ENCODE results near the gene ANKRD53. TPM values are rescaled to one million over a fixed set of nuclear protein-coding genes. Genes with fewer than 3 reads are reported as not detected.
A peak's percentile ranks its signal among the peaks of the same experiment; 100 is the strongest.

The ANKRD53 gene
- total RNA-seq, 2 donors from 2014 or later: 0.88 TPM; not detected in 1

- Mint-ChIP-seq H3K4me1 (ENCODE audit: low read depth in 2 of 2) (no peaks in the 10 kb centered on the region), H3K27me3 (peaks cover 0 to 18% of the 10 kb centered on the region in 2 donors), H3K9me3 (no peaks in the 10 kb centered on the region), H3K36me3 (no peaks in the 10 kb centered on the region), H3K27ac (no peak overlapping the region), H3K4me3 (no peak overlapping the region)
- ATAC-seq: no peak
- DNase-seq (ENCODE audit: low spot score): peak; percentile 51
Measured at GRCh38 chr2:70939001-70939838, 39.2 kb upstream of the ANKRD53 start.

- Mint-ChIP-seq H3K9me3 (no peaks in the 10 kb centered on the region), H3K4me3 (no peak overlapping the region), H3K27ac (no peak overlapping the region), H3K27me3 (peaks cover 0 to 15% of the 10 kb centered on the region in 2 donors), H3K36me3 (no peaks in the 10 kb centered on the region), H3K4me1 (ENCODE audit: low read depth in 2 of 2) (no peaks in the 10 kb centered on the region)
- ATAC-seq (no peak), DNase-seq (ENCODE audit: low spot score) (peak; percentile 56)
Measured at GRCh38 chr2:70939839-70940580, 38.4 kb upstream of the ANKRD53 start.

GRCh38 chr2:70941186-70941585, 37.2 kb upstream of the ANKRD53 start:
- peak; percentile 44 for DNase-seq (ENCODE audit: low spot score)
- ATAC-seq: no peak
- Mint-ChIP-seq H3K4me3 (no peak overlapping the region), H3K27me3 (peaks cover 6 to 14% of the 10 kb centered on the region in 2 donors), H3K36me3 (no peaks in the 10 kb centered on the region), H3K4me1 (ENCODE audit: low read depth in 2 of 2) (peaks cover 4 to 5% of the 10 kb centered on the region in 2 donors), H3K27ac (no peak overlapping the region), H3K9me3 (no peaks in the 10 kb centered on the region)

- H3K4me3 Mint-ChIP-seq: no peak overlapping the region
- no peaks in the 10 kb centered on the region for H3K9me3 Mint-ChIP-seq
- peaks cover 6 to 14% of the 10 kb centered on the region in 2 donors for H3K27me3 Mint-ChIP-seq
- peaks cover 6 to 7% of the 10 kb centered on the region in 2 donors for H3K4me1 Mint-ChIP-seq (ENCODE audit: low read depth in 2 of 2)
- no peak overlapping the region for H3K27ac Mint-ChIP-seq
- ATAC-seq: no peak
- no peaks in the 10 kb centered on the region for H3K36me3 Mint-ChIP-seq
- peak; percentile 41 for DNase-seq (ENCODE audit: low spot score)
Measured at GRCh38 chr2:70941701-70942100, 36.7 kb upstream of the ANKRD53 start.

GRCh38 chr2:70942396-70943204, 35.8 kb upstream of the ANKRD53 start:
- H3K4me1 Mint-ChIP-seq (ENCODE audit: low read depth in 2 of 2): peaks cover 12 to 16% of the 10 kb centered on the region in 2 donors
- H3K9me3 Mint-ChIP-seq: no peaks in the 10 kb centered on the region
- ATAC-seq (no peak), DNase-seq (ENCODE audit: low spot score) (peak; percentile 52)
- H3K27me3 Mint-ChIP-seq: peaks cover 6 to 14% of the 10 kb centered on the region in 2 donors
- no peak overlapping the region for H3K4me3 Mint-ChIP-seq
- H3K36me3 Mint-ChIP-seq: no peaks in the 10 kb centered on the region
- no peak overlapping the region for H3K27ac Mint-ChIP-seq

GRCh38 chr2:70943205-70943871, 35.1 kb upstream of the ANKRD53 start:
- Mint-ChIP-seq H3K27ac (no peak overlapping the region), H3K36me3 (no peaks in the 10 kb centered on the region), H3K4me1 (ENCODE audit: low read depth in 2 of 2) (peaks cover 19 to 23% of the 10 kb centered on the region in 2 donors), H3K9me3 (no peaks in the 10 kb centered on the region), H3K27me3 (peaks cover 10 to 19% of the 10 kb centered on the region in 2 donors), H3K4me3 (no peak overlapping the region)
- DNase-seq (ENCODE audit: low spot score) (peak; percentile 42), ATAC-seq (no peak)

- H3K4me1 Mint-ChIP-seq (ENCODE audit: low read depth in 2 of 2): peaks cover 22 to 25% of the 10 kb centered on the region in 2 donors
- H3K4me3 Mint-ChIP-seq: no peak overlapping the region
- no peak for ATAC-seq
- H3K27ac Mint-ChIP-seq: peak overlapping the region in 1 of 2 donors; percentile 63
- DNase-seq (ENCODE audit: low spot score): peak; percentile 55
- no peaks in the 10 kb centered on the region for H3K36me3 Mint-ChIP-seq
- peaks cover 11 to 17% of the 10 kb centered on the region in 2 donors for H3K27me3 Mint-ChIP-seq
- H3K9me3 Mint-ChIP-seq: no peaks in the 10 kb centered on the region
Measured at GRCh38 chr2:70944111-70944690, 34.2 kb upstream of the ANKRD53 start.

GRCh38 chr2:70946832-70947442, 31.5 kb upstream of the ANKRD53 start:
- Mint-ChIP-seq H3K27me3 (peaks cover 11% of the 10 kb centered on the region in 2 donors), H3K9me3 (no peaks in the 10 kb centered on the region), H3K4me1 (ENCODE audit: low read depth in 2 of 2) (peaks cover 22 to 25% of the 10 kb centered on the region in 2 donors), H3K36me3 (no peaks in the 10 kb centered on the region), H3K4me3 (peak overlapping the region; percentile 91), H3K27ac (peak overlapping the region in 1 of 2 donors; percentile 79)
- no peak for DNase-seq (ENCODE audit: low spot score)
- no peak for ATAC-seq

- DNase-seq (ENCODE audit: low spot score): no peak
- Mint-ChIP-seq H3K36me3 (no peaks in the 10 kb centered on the region), H3K27ac (peak overlapping the region; percentile 79 to 91), H3K9me3 (no peaks in the 10 kb centered on the region), H3K4me1 (ENCODE audit: low read depth in 2 of 2) (peaks cover 22 to 25% of the 10 kb centered on the region in 2 donors), H3K27me3 (peaks cover 11 to 12% of the 10 kb centered on the region in 2 donors), H3K4me3 (peak overlapping the region; percentile 91)
- peak; percentile 70 to 81 for ATAC-seq
Measured at GRCh38 chr2:70947556-70948184, 30.8 kb upstream of the ANKRD53 start.

- H3K27me3 Mint-ChIP-seq: peaks cover 16% of the 10 kb centered on the region in 2 donors
- H3K9me3 Mint-ChIP-seq: no peaks in the 10 kb centered on the region
- DNase-seq (ENCODE audit: low spot score): peak; percentile 85
- peaks cover 22 to 25% of the 10 kb centered on the region in 2 donors for H3K4me1 Mint-ChIP-seq (ENCODE audit: low read depth in 2 of 2)
- H3K4me3 Mint-ChIP-seq: peak overlapping the region; percentile 91
- peak overlapping the region; percentile 79 to 91 for H3K27ac Mint-ChIP-seq
- peak; percentile 90 to 93 for ATAC-seq
- no peaks in the 10 kb centered on the region for H3K36me3 Mint-ChIP-seq
Measured at GRCh38 chr2:70948337-70949003, 30.0 kb upstream of the ANKRD53 start.

- Mint-ChIP-seq H3K4me1 (ENCODE audit: low read depth in 2 of 2) (peaks cover 22 to 25% of the 10 kb centered on the region in 2 donors), H3K9me3 (no peaks in the 10 kb centered on the region), H3K27ac (no peak overlapping the region), H3K36me3 (no peaks in the 10 kb centered on the region), H3K27me3 (peaks cover 19 to 22% of the 10 kb centered on the region in 2 donors), H3K4me3 (no peak overlapping the region)
- ATAC-seq (no peak), DNase-seq (ENCODE audit: low spot score) (no peak)
Measured at GRCh38 chr2:70949086-70949485, 29.3 kb upstream of the ANKRD53 start.
